DOHH2 (cell line): ENCODE data around the gene UGT1A8.
"Not testable (repeated sequence)": the region's sequence is repeated elsewhere in the genome, so short reads cannot be mapped to it uniquely, and the experiment has no call there.

Experiments used
- EZH2phosphoT487 ChIP-seq: fragments of 200-600 bp; sonication (generic); IDR thresholded peaks from 2 replicates; pipeline ENCODE4 v1.6.1; 2017; ENCODE audit warnings: borderline replicate concordance, mild to moderate bottlenecking, antibody characterized with exemption, low read length, moderate library complexity, mixed read lengths
- TF ChIP-seq, protein P1 (sequence below): fragments of 200-600 bp; sonication (generic); IDR thresholded peaks from one replicate; pipeline ENCODE4 v1.5.1; 2014; ENCODE audit warnings: antibody characterized with exemption, mild to moderate bottlenecking, low read depth, low read length; ENCODE audit not compliant: poor library complexity, severe bottlenecking

DNA sequence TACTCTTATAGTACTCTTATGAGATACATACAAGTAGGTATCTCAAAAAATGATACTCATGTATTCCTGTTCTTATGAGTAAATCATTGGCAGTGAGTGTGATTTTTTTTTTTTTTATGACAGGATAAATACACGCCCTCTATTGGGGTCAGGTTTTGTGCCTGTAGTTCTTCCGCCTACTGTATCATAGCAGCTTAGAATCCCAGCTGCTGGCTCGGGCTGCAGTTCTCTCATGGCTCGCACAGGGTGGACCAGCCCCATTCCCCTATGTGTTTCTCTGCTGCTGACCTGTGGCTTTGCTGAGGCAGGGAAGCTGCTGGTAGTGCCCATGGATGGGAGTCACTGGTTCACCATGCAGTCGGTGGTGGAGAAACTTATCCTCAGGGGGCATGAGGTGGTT lies at the start of gene UGT1A8:
- TF ChIP-seq, protein P1, sequence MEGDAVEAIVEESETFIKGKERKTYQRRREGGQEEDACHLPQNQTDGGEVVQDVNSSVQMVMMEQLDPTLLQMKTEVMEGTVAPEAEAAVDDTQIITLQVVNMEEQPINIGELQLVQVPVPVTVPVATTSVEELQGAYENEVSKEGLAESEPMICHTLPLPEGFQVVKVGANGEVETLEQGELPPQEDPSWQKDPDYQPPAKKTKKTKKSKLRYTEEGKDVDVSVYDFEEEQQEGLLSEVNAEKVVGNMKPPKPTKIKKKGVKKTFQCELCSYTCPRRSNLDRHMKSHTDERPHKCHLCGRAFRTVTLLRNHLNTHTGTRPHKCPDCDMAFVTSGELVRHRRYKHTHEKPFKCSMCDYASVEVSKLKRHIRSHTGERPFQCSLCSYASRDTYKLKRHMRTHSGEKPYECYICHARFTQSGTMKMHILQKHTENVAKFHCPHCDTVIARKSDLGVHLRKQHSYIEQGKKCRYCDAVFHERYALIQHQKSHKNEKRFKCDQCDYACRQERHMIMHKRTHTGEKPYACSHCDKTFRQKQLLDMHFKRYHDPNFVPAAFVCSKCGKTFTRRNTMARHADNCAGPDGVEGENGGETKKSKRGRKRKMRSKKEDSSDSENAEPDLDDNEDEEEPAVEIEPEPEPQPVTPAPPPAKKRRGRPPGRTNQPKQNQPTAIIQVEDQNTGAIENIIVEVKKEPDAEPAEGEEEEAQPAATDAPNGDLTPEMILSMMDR, result not testable (repeated sequence)
- not testable (repeated sequence) for TF ChIP-seq EZH2phosphoT487
